K562 (cell line): Measurements from ENCODE around the gene PALMD.

Experiments used
- ILK ChIP-seq: fragments of 450-650 bp; IDR thresholded peaks from 2 replicates; pipeline ENCODE4 v1.6.1; 2016; ENCODE audit warnings: missing genetic modification characterization, low read depth, mild to moderate bottlenecking, missing compliant biosample characterization, moderate library complexity, borderline replicate concordance
- TF ChIP-seq, protein P1 (sequence below): fragments of 450-650 bp; formaldehyde crosslinking; IDR thresholded peaks from 2 replicates; pipeline ENCODE4 v1.4.0; 2020; ENCODE audit warnings: mild to moderate bottlenecking
- TF ChIP-seq, protein P2 (sequence below), 3 experiments: IDR thresholded peaks in 2 of 3; conservative IDR thresholded peaks in 1 of 3; 2 replicates each; pipeline ENCODE4 v1.5.1; 2011 to 2012; ENCODE audit warnings: low read length in 3 of 3, mild to moderate bottlenecking in 3 of 3, control low read depth in 2 of 3, improper control_type of control experiment in 1 of 3, inconsistent platforms in 1 of 3, low read depth in 1 of 3, mixed read lengths in 1 of 3, moderate library complexity in 1 of 3; ENCODE audit not compliant: insufficient read depth in 2 of 3

DNA sequence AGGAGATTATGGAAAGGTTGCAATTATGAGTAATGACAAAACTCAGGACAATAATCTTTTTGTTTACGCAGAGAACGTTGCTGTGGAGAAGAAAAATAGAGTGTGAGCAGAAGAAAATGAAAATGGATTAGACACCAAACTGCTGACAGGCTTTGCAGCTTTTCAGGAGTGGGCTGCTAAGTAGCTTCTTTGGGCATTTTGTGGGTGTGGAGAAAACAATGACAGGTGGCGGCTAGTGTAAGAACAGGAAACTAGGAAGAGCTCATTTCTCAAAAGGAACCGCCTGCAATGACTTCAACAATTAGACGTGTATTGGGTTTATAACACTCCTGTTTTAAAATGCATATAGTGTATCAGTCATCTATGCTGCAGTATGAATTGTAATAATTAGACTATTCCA lies 18.3 kb upstream of the PALMD start:
- TF ChIP-seq ILK: no peak
- TF ChIP-seq, protein P1, sequence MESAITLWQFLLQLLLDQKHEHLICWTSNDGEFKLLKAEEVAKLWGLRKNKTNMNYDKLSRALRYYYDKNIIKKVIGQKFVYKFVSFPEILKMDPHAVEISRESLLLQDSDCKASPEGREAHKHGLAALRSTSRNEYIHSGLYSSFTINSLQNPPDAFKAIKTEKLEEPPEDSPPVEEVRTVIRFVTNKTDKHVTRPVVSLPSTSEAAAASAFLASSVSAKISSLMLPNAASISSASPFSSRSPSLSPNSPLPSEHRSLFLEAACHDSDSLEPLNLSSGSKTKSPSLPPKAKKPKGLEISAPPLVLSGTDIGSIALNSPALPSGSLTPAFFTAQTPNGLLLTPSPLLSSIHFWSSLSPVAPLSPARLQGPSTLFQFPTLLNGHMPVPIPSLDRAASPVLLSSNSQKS (CRISPR knock-in tag): no peak
- TF ChIP-seq, protein P2, sequence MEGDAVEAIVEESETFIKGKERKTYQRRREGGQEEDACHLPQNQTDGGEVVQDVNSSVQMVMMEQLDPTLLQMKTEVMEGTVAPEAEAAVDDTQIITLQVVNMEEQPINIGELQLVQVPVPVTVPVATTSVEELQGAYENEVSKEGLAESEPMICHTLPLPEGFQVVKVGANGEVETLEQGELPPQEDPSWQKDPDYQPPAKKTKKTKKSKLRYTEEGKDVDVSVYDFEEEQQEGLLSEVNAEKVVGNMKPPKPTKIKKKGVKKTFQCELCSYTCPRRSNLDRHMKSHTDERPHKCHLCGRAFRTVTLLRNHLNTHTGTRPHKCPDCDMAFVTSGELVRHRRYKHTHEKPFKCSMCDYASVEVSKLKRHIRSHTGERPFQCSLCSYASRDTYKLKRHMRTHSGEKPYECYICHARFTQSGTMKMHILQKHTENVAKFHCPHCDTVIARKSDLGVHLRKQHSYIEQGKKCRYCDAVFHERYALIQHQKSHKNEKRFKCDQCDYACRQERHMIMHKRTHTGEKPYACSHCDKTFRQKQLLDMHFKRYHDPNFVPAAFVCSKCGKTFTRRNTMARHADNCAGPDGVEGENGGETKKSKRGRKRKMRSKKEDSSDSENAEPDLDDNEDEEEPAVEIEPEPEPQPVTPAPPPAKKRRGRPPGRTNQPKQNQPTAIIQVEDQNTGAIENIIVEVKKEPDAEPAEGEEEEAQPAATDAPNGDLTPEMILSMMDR (IDR thresholded peaks at IDR 0.05 in 2 of 3, conservative IDR thresholded peaks at IDR 0.05 in 1 of 3; ENCODE audit: insufficient read depth in 2 of 3, low read depth in 1 of 3, low read length in 3 of 3): no peak
